HEK293 (cell line): ENCODE measurements around the gene ROBO4.

Experiments used
- CTCF ChIA-PET: fragments of 350-600 bp; formaldehyde crosslinking; extraction: SDS; loops from one replicate; lab custom pipeline; 2021; ENCODE audit warnings: antibody characterized with exemption; lab: Yijun Ruan, JAX
- POLR2A ChIA-PET: fragments of 300-600 bp; formaldehyde crosslinking; extraction: SDS; loops from one replicate; lab custom pipeline; 2020; ENCODE audit warnings: antibody characterized with exemption, inconsistent platforms; lab: Yijun Ruan, JAX
- H3K27ac ChIP-seq: fragments of 200-500 bp; sonication (Bioruptor generic); 2 replicates; pipeline ENCODE4 v1.5.1; 2014; ENCODE audit warnings: low read depth, low read length, control low read depth, inconsistent platforms; ENCODE audit errors: extremely low read depth
- H3K36me3 ChIP-seq, 2 experiments: fragments of 200-500 bp in 1 of 2; sonication (Bioruptor generic) in 1 of 2; 1 replicate in 1 of 2; 2 replicates in 1 of 2; pipeline ENCODE4 v1.5.1; 2014 to 2017; ENCODE audit warnings: inconsistent platforms in 2 of 2, low read length in 2 of 2; ENCODE audit not compliant: control insufficient read depth in 2 of 2, insufficient read depth in 1 of 2
- H3K4me1 ChIP-seq: fragments of 200-500 bp; sonication (Bioruptor generic); 2 replicates; pipeline ENCODE4 v1.5.1; 2014; ENCODE audit warnings: mild to moderate bottlenecking, low read length, inconsistent platforms; ENCODE audit not compliant: control insufficient read depth, insufficient read depth
- H3K4me3 ChIP-seq: 2 replicates; pipeline ENCODE4 v1.5.1; 2011; ENCODE audit warnings: low read depth, mild to moderate bottlenecking, control low read depth, low read length, moderate library complexity
- H3K9me3 ChIP-seq: fragments of 200-500 bp; sonication (Bioruptor generic); 2 replicates; pipeline ENCODE4 v1.5.1; 2014; ENCODE audit warnings: low read depth, low read length, inconsistent platforms; ENCODE audit not compliant: control insufficient read depth, insufficient read depth
- AEBP2 ChIP-seq: fragments of 450-650 bp; formaldehyde crosslinking; IDR thresholded peaks from 2 replicates; pipeline ENCODE4 v1.5.1; 2016; ENCODE audit warnings: missing biosample characterization, missing genetic modification characterization, borderline replicate concordance
- BCL11B ChIP-seq: fragments of 450-650 bp; formaldehyde crosslinking; IDR thresholded peaks from 2 replicates; pipeline ENCODE4 v1.5.1; 2016; ENCODE audit warnings: low read depth, missing biosample characterization, missing genetic modification characterization
- BCL6B ChIP-seq: fragments of 450-650 bp; formaldehyde crosslinking; IDR thresholded peaks from 2 replicates; pipeline ENCODE4 v1.5.1; 2017; ENCODE audit warnings: missing biosample characterization, missing genetic modification characterization
- GLIS1 ChIP-seq: fragments of 450-650 bp; formaldehyde crosslinking; IDR thresholded peaks from 2 replicates; pipeline ENCODE4 v1.5.1; 2016; ENCODE audit warnings: missing biosample characterization, missing genetic modification characterization
- HOXD13 ChIP-seq: sonication (generic); formaldehyde crosslinking; IDR thresholded peaks from 2 replicates; pipeline ENCODE4 v1.8.0; 2022; ENCODE audit warnings: missing genetic modification reagents, borderline replicate concordance
- KLF16 ChIP-seq: fragments of 450-650 bp; formaldehyde crosslinking; IDR thresholded peaks from 2 replicates; pipeline ENCODE4 v1.5.1; 2017; ENCODE audit warnings: missing biosample characterization, missing genetic modification characterization
- KLF7 ChIP-seq: fragments of 450-650 bp; formaldehyde crosslinking; IDR thresholded peaks from 2 replicates; pipeline ENCODE4 v1.5.1; 2016; ENCODE audit warnings: missing biosample characterization, missing genetic modification characterization, borderline replicate concordance
- SALL2 ChIP-seq: fragments of 450-650 bp; formaldehyde crosslinking; IDR thresholded peaks from 2 replicates; pipeline ENCODE4 v1.5.0; 2017; ENCODE audit warnings: missing biosample characterization, mild to moderate bottlenecking, missing genetic modification characterization, borderline replicate concordance
- ZNF133 ChIP-seq: fragments of 450-650 bp; formaldehyde crosslinking; IDR thresholded peaks from 2 replicates; pipeline ENCODE4 v1.5.1; 2016; ENCODE audit warnings: missing biosample characterization, missing genetic modification characterization
- ZNF148 ChIP-seq: fragments of 450-650 bp; formaldehyde crosslinking; IDR thresholded peaks from 2 replicates; pipeline ENCODE4 v1.5.0; 2017; ENCODE audit warnings: missing biosample characterization, missing genetic modification characterization, borderline replicate concordance
- ZNF280D ChIP-seq: fragments of 450-650 bp; formaldehyde crosslinking; IDR thresholded peaks from 2 replicates; pipeline ENCODE4 v1.5.1; 2016; ENCODE audit warnings: missing biosample characterization, missing genetic modification characterization
- ZNF423 ChIP-seq: fragments of 450-650 bp; formaldehyde crosslinking; IDR thresholded peaks from 2 replicates; pipeline ENCODE4 v1.5.1; 2016; ENCODE audit warnings: missing biosample characterization, missing genetic modification characterization
- ZNF548 ChIP-seq: fragments of 450-650 bp; formaldehyde crosslinking; IDR thresholded peaks from 2 replicates; pipeline ENCODE4 v1.5.1; 2016; ENCODE audit warnings: missing biosample characterization, missing genetic modification characterization
- ZNF571 ChIP-seq: fragments of 450-650 bp; formaldehyde crosslinking; IDR thresholded peaks from 2 replicates; pipeline ENCODE4 v1.5.0; 2017; ENCODE audit warnings: missing biosample characterization, missing genetic modification characterization
- ZNF596 ChIP-seq: fragments of 450-650 bp; IDR thresholded peaks from 2 replicates; pipeline ENCODE4 v1.5.0; 2018; ENCODE audit warnings: missing biosample characterization, mild to moderate bottlenecking, missing genetic modification characterization, moderate library complexity
- ZNF792 ChIP-seq: fragments of 450-650 bp; formaldehyde crosslinking; IDR thresholded peaks from 2 replicates; pipeline ENCODE4 v1.5.1; 2016; ENCODE audit warnings: missing biosample characterization, missing genetic modification characterization
- ZNF843 ChIP-seq: fragments of 450-650 bp; formaldehyde crosslinking; IDR thresholded peaks from 2 replicates; pipeline ENCODE4 v1.5.1; 2016; ENCODE audit warnings: missing biosample characterization, missing genetic modification characterization

The ROBO4 gene

GRCh38 chr11:124859171-124859570, 38.5 kb downstream of the ROBO4 start:
- ChIA-PET CTCF (interaction anchor here (1.5 kb wide), 1 partner anchor 17 kb away, joined by 6 read pairs; no protein-coding TSS in a partner anchor), POLR2A (no interaction called here)
- H3K27ac ChIP-seq = no peak overlapping the region
- TF ChIP-seq ZNF280D (tag by site-specific recombination) = no peak
- no peaks in the 10 kb centered on the region for H3K36me3 ChIP-seq
- no peaks in the 10 kb centered on the region for H3K4me1 ChIP-seq
- H3K9me3 ChIP-seq = no peaks in the 10 kb centered on the region
- no peak overlapping the region for H3K4me3 ChIP-seq

GRCh38 chr11:124846070-124846673, 51.5 kb downstream of the ROBO4 start:
- no peak overlapping the region for H3K4me3 ChIP-seq
- TF ChIP-seq KLF16 (tag by site-specific recombination) (no peak), ZNF571 (tag by site-specific recombination) (no peak), ZNF423 (tag by site-specific recombination) (no peak), BCL11B (tag by site-specific recombination) (no peak), KLF7 (tag by site-specific recombination) (no peak), AEBP2 (tag by site-specific recombination) (no peak), ZNF792 (no peak), ZNF596 (tag by site-specific recombination) (no peak), SALL2 (no peak), ZNF548 (tag by site-specific recombination) (no peak), ZNF843 (no peak), ZNF148 (no peak), ZNF133 (tag by site-specific recombination) (no peak), BCL6B (tag by site-specific recombination) (no peak), HOXD13 (CRISPR knock-in tag) (no peak), GLIS1 (no peak)
- H3K9me3 ChIP-seq = no peaks in the 10 kb centered on the region
- CTCF ChIA-PET = interaction anchor here (0.6 to 1.7 kb wide), 2 partner anchors 9 to 21 kb away, joined by 3 to 8 read pairs; no protein-coding TSS in a partner anchor
- H3K4me1 ChIP-seq = no peaks in the 10 kb centered on the region
- POLR2A ChIA-PET = no interaction called here
- H3K27ac ChIP-seq = no peak overlapping the region
- H3K36me3 ChIP-seq = no peaks in the 10 kb centered on the region
